HG03103 (cell line): ENCODE data around the gene ABCC9.
"Not testable (repeated sequence)": the region's sequence is repeated elsewhere in the genome, so short reads cannot be mapped to it uniquely, and the experiment has no call there.

Source experiments
- ATAC-seq: cut with Tn5 transposase; IDR thresholded peaks from one replicate; pipeline ENCODE4 v1.9.1; 2021; ENCODE audit warnings: low read depth; ENCODE audit not compliant: unreplicated experiment

Gene ABCC9

DNA sequence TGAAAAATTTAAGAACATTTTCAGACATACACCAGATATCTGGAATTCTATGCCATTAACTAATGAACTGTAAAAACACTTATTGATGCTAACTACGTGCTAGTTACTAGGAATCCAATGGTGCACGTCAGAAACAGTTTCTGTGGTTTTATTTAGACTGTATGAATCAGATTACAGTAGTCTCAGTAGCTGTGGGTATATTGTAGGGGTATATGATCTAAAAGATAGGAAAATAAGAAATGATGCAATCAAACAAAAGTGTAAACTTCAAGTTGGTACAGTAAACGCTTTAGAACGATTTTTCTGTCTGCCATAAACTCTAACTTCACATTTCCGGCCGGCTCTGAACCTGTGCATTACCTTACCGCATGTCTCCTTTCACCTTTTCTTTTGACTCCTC, 2.3 kb downstream of the ABCC9 start:
- no peak for ATAC-seq

DNA sequence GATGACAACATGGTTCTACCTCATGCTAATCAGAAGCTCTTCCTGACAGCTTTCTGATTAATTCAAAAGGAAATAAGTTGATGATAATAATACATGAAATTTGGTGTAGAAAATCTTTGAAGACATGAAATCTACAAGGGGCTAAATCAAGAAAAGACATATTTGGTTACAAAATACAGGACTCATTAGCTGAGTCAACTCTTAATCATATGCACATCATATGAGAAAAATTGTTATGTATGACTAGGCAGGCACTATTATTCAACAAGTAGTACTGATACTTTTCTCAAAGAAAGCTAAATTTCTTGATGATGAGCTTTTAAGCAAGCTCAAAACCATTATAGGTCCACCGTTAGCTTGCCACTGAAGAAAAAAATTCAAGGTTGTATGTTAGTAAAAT, 7.1 kb downstream of the ABCC9 start:
- no peak for ATAC-seq

DNA sequence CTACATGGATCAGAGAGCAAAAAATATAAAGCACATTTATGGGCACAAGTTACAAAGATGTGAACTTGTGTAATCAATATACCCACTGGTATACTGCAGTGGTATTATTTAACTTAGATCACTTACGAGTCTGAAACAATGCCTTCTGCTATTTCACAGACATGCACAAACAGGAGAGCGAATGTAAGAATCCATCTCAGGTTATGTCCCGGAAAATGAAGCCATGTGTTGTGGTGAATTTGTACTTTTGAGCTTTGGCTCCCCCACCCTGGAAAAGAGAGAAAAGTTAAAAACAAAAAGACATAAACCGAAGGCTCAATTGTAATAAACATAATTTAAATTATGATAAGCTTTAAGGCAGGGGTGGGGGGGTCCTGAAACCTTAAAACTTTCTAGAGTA, 7.6 kb downstream of the ABCC9 start:
- no peak for ATAC-seq

DNA sequence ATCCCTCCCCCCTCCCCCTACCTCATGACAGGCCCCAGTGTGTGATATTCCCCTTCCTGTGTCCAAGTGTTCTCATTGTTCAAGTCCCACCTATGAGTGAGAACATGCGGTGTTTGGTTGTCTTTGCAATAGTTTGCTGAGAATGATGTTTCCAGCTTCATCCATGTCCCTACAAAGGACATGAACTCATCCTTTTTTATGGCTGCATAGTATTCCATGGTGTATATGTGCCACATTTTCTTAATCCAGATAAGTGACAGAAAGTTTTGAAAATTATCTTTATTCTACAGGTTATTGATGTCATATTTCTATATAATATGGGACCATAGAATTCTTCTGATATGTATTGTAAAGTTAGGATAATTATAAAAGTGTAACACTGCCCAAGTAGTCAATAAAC, 11.3 kb downstream of the ABCC9 start:
- ATAC-seq = not testable (repeated sequence)

DNA sequence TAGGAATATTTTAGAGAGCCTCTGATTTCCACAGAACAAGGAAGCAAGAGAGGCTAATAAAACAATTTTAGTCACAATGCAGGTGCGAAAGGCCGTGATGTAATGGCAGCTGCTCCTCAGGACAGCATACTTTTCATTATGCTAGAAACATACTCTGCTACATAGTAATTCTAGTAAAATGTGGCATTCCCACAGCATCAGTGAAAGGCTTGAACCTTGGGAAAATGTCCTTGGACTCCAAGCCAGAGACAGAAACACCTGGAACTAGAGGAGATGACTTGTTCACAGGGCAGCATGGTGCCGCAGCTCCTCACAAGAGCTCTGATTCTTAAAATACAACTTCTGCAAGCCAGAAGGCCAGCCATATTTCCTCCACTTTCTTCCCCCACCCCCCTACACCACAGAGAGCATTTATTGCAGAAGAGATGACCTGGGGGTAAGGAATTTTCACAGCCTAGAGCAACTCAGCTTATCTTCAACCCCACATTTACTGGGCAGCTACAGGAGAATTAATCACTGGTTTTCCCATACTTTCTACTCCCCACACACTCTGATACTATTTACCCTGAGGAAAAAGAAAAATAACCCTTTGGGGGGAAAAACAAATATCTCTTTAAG, 15.8 kb downstream of the ABCC9 start:
- ATAC-seq = no peak

DNA sequence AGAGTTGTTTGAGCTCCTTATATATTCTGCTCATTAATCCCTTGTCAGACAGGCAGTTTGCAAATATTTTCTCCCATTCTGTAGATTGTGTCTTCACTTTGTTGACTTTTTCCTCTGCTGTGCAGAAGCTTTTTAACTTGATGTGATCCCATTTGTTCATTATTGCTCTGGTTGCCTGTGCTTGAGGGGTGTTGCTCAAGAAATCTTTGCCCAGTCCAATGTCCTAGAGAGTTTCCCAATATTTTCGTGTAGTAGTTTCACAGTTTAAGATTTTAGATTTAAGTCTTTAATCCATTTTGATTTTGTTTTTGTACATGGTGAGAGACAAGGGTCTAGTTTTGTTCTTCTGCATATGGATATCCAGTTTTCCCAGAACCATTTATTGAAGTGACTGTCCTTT, 19.8 kb downstream of the ABCC9 start:
- ATAC-seq = no peak

DNA sequence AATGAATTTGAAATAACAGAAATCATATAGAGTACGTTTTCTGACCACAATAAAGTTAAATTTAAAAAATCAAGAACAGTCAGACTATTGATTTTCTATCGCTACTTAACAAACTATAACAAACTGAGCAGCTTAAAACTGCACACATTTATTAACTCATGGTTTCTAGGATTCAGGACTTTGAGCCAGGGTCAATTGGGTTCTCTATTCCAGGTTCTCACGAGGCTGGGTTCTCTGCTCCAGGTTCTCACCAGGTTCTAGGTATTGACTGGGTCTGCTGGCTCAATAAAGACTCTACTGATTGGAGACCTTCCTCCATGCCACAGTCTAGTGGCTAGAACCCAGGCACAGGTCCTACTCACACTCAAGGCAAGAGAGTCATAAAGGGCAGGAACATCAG, 22.8 kb downstream of the ABCC9 start:
- ATAC-seq = no peak

DNA sequence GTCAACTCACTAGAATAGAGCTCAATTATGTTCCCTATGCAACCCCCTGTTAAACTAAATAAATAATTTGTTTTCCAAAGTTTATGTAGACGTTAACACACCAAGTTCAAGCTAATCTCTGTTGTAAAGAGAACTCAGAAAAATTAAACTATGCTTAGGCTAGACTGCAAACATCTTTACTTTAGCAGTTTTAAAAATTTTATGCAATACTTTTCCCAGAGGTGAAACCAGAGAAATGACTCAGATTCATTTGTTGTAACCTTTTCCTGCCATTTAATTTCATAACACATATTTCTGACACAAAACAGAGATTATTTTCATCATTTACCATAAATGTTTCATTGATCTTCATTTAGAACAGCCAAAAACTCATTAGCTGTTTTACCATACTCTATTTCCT, 27.4 kb downstream of the ABCC9 start:
- ATAC-seq = no peak

DNA sequence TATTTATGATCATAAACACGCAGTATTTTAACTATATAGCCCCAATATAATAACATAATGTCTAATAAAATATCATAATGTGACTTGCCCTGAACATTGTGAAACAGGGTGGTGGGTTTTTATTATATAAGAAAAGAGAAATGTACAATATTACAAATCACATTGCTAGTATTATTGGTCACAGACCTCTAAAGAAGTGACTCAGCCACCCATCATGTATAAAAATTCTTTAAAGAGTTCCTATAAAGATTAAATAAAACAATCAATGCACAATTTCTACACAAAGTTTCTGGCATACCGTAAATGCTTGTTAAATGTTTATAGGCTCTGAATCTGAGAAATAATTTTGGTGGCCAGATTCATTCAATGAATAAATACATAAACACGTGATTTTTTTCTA, 28.9 kb downstream of the ABCC9 start:
- ATAC-seq = no peak

DNA sequence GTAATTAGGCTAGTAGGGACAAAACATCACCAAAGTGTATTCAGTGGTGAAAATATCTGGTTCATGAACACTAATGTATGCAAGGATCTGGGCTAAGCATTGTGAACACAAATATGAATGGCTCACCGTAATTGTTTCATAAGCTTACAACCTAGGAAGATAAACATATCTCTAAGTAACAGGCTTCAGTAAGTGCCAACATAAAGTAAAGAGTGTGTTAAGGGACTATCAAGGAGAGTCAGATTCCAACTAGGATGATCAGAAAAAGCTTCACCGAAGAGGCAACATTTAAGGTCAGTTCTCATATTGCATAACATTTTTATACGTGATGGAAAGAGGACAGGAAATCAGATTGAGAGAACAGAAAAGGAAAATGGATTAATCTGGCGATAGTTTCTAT, 29.4 kb downstream of the ABCC9 start:
- ATAC-seq = no peak

DNA sequence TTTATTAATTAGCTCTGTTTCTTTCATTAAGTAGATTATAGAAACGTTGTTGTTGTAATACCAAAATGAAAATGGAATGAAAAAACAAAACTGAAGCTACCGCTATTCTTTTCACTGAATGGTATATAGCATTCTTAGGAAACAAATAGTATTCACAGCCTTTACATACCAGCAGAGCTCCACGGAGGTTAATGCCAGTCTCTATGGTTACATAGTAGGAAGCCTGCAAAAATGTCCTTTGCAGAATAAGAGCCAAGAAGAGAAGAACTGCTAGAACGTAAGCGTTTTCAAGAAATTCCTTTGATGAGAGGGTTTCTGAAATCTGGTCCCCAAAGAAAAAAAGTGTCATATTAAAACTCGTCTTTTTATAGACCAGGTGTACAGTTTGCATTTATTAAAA, 30.6 kb downstream of the ABCC9 start:
- no peak for ATAC-seq

DNA sequence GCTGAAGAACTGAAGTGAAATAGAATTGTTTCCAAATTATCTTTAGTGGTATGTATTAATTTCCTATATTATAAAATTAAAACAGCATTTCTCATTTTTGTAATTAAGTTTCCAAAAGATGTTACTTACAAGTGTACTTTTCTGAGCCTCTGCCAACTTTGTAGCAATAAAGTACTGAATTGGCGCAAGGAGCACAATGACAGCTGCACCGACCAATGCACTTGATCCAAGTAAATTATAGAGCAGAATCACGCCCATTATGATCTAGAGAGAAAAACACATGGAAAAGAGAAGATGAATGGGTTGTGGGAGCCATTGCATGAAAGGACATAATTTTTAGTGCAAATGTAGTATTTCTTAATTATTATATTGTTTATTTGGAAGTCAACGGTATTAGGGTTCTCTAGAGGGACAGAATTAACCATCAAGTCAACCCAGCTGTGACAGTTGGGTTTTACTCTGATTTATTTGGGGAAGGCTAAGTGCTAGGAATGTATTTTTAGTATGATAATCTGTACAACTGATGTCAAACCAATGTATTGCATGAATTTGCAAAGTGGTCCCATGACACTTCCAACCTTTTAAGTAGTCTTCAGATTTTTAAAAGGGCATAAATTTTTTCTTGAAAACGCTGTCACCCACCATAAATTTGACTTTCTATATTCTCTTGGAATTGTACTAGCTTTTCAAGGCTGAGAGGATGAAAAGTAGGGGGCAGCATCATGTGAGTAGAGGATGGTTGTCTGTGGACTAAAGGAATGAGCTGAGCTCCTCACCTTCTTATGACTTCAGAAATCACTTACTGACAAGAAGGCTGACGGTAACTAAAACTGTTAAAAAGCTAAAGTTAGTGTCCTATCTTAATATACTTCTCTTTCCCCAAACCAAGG, 33.0 kb downstream of the ABCC9 start:
- ATAC-seq = no peak

DNA sequence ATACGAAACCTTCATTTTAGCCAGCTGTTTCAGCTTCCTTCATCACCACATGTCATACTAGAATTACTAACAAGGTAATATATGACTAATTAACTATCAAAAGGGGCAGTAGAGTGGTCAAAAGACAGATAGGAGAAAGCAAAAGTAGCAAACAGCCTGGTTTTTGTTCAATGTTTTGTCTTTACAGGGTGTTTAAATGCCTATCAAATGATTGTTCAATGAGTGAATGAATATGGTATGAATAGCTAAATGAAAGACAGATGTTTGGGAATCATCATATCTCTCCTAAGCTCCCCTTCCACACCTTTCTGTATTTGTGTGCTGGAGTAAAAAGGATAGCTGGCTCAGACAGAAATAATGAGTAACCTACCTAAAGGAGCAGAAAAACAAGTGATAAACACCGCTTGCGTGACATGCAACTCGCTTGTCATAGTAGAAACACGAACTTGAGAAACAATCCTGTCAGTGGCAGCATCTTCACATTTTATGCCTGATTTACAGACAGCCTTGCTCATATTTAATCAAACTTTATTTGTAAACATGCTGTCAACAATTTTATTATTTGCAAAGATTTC, 34.2 kb downstream of the ABCC9 start:
- ATAC-seq = no peak

DNA sequence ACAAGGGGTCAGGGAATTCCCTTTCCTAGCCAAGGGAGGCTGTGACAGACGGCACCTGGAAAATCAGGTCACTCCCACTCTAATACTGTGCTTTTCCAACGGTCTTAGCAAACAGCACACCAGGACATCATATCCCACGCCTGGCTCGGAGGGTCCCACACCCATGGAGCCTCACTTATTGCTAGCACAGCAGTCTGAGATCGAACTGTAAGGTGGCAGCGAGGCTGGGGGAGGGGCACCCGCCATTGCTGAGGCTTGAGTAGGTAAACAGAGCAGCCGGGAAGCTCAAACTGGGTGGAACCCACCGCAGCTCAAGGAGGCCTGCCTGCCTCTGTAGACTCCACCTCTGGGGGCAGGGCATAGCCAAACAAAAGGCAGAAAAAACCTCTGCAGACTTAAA, 41.7 kb downstream of the ABCC9 start:
- ATAC-seq = not testable (repeated sequence)

DNA sequence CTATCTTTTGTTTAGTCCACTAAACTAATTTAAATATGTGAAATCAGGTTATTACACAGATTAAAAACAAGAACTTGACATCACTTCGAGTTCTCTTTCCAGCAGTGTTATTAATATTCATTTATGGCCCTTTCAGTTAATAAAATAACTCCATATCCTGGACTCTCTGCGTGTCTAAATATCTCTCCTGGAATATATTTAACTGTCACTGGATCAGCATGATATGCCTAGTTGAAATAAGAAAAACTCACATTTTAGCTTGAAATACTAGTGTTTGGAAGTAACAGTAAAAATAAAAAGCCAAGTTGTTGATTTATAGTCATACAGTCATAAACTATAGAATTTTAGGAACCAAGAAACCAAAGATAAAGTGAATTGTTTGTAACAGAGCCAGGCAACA, 45.6 kb downstream of the ABCC9 start:
- ATAC-seq = no peak

DNA sequence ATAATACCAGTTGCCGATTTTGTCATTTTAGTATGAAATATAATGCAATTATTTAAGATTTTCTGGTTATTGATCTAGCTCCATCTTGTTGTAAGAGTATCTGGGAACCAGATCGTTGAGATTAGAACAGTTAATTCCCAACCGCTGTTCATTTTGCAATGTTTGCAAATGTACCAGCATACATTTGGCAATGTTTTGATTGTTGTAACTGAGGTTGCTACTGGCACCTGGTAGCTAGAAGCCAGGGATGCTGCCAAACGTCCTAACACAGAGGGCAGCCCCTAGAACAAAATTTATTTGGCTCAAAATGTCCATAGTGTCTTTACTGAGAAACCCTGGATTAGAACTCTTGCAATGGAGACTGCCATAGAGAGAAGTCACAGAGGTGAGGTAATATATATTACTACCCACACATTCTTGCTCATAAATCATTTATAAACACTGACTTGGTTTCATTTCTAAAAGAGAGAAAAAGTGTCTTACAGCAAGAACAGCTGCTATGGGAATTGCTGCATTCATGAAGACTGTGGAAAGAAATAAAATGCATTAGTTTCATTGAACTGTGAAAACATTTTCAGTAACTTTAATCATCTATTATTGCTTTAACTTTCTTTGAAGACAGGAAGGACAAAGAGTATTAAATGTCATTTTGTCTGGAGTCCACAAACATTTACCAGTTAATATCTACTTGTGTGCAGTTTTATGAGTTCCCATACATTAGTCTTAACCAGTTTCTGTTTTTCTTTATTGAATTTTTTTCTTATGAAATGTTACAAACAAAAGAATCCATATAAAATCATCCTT, 46.2 kb downstream of the ABCC9 start:
- ATAC-seq = no peak

DNA sequence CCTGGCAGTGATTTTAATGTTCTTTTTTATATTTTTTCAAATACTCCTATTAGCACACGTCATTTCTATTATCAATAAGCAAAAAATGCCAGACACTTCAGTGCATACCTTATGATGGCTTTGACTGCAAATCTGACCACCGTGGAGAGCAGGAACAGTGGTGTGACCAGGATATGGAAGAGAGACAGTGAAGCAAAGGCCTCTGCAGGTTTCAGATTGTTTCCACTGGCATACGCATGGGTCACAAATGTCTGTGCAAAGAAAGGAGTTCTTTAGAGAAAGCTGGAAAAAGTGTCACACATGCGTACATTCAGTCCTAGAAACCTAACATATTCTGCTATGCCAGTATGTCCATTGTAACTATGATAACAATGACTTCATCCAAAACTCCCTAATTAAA, 47.3 kb downstream of the ABCC9 start:
- ATAC-seq = no peak

DNA sequence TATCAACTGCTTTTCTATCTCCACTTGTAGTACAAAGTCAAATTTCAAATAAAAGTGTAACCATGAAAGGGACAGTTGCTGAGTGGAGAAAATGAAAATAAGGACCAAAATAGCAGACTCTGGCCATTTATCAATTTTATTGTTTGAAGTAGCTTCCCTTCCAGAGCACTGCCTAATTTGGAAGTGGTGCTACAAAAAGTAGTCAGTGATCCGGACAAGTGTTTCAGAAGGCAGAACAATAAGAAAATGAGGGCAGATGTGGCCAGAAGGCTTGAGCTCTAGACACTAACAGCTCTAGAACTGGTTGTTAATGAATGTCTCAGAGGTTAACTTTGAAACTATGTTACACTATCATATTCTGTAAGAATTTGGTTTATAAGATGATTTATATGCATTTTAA, 48.9 kb downstream of the ABCC9 start:
- ATAC-seq = no peak

DNA sequence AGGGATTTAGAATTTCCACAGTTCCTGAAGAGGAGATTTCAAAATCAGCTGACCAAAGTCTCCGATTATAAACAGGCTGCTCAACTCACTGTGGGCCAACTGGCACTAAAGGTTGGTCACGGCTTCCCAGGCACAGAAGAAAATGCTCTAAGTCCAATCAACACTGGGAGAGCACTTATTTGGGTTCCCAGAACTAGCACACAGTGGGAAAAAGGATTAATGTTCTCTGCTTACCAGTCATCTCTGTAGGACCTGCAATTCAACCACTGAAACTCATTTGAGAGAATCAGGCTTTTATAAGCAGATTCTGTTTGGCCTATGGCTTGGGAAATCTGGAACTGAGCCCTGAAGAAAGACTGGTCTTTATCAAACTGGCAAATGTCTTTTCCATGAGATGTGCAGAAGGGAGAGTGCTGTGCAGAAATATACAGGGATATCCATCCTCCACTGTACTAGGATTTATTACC, 49.4 kb downstream of the ABCC9 start:
- ATAC-seq = no peak

DNA sequence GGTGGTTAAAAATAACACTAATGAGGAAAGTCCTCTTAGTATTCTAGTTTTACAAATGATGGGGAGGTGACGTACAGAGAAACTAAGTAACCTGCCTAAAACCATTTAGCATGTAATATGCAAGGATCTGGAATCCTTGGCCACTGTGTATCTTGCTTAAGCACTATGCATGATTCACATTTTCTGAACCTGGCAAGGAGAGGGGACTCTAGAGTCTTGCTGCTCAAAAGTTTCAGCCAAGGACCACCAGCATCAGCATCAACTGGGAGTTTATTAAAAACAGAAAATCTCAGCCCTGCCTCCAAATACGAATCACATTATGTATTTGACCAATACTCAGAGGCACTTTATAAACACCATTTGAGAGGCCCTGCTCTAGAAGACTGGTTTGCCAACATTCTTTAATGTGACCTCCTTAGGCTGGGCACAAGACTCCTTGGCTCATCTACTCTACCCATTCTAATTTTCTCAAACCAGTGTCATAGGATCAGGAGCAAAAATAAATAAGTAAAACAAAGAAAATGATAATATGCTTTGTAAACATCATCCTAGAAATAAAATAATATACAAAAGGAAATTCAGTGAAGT, 52.9 kb downstream of the ABCC9 start:
- no peak for ATAC-seq

DNA sequence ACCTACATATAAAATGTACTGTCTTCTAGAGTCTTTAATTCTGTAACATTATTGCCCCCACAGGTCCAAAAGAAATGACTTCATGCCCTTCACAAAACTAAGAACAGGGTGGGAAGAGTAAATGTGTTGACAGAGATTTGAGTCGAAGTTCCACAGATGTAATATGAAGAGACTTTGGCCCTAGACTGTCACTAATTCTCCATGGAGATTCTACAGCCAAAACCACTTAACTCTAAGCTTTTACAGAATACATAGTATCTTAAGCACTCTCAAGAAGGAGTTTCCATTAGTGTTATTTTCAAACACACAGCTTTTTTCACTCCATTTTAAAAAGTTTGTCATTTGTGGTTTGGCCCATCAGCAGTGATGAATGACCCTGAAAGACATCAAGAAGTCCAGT, 56.3 kb downstream of the ABCC9 start:
- no peak for ATAC-seq
